PC-3 (cell line): ENCODE measurements around the gene ABCC11. TPM values are rescaled to one million over a fixed set of nuclear protein-coding genes. Genes with fewer than 3 reads are reported as not detected.
A peak's percentile ranks its signal among the peaks of the same experiment; 100 is the strongest.

ENCODE experiments used
- ATAC-seq: fragments of 200-7000 bp; cut with Tn5 transposase; 2 replicates; pipeline ENCODE4 v1.9.1; 2020; ENCODE audit warnings: mild to moderate bottlenecking, moderate library complexity
- BruUV-seq: library from RNA; stranded (reverse); fragments of 400-500 nt; replicated peaks from 2 replicates; lab custom pipeline; 2021; lab: Mats Ljungman, UMichigan
- CTCF ChIA-PET: fragments of 300-600 bp; sonication (Branson Sonifier 250); formaldehyde crosslinking; loops from one replicate; lab custom pipeline; 2022; ENCODE audit warnings: antibody characterized with exemption; lab: Charles Lee
- POLR2A ChIA-PET: fragments of 300-600 bp; sonication (Branson Sonifier 250); formaldehyde crosslinking; loops from one replicate; lab custom pipeline; 2022; ENCODE audit warnings: antibody characterized with exemption; ENCODE audit not compliant: unreplicated experiment; lab: Charles Lee
- DNase-seq: peaks from one replicate; pipeline ENCODE4 v3.0.0-alpha.2; 2015
- H2AFZ ChIP-seq: fragments of 300-600 bp; sonication (generic); 2 replicates; pipeline ENCODE4 v1.6.0; 2016; ENCODE audit warnings: antibody characterized with exemption, low read length
- H3F3A ChIP-seq: fragments of 300-600 bp; sonication (generic); one replicate; pipeline ENCODE4 v1.6.0; 2017; ENCODE audit warnings: antibody characterized with exemption, low read length, control low read depth, mild to moderate bottlenecking; ENCODE audit not compliant: unreplicated experiment
- H3K27ac ChIP-seq: fragments of 300-600 bp; sonication (generic); 2 replicates; pipeline ENCODE4 v1.5.1; 2016; ENCODE audit warnings: mild to moderate bottlenecking, low read length
- H3K27me3 ChIP-seq: fragments of 300-600 bp; sonication (generic); 2 replicates; pipeline ENCODE4 v1.6.1; 2016; ENCODE audit warnings: low read length, mixed read lengths
- H3K36me3 ChIP-seq: fragments of 300-600 bp; sonication (generic); 2 replicates; pipeline ENCODE4 v1.6.1; 2016; ENCODE audit warnings: low read depth, mixed run types, low read length, mixed read lengths
- H3K4me1 ChIP-seq: fragments of 300-600 bp; sonication (generic); 2 replicates; pipeline ENCODE4 v1.5.1; 2016; ENCODE audit warnings: low read length; ENCODE audit not compliant: insufficient read depth
- H3K4me2 ChIP-seq: fragments of 300-600 bp; sonication (generic); 2 replicates; pipeline ENCODE4 v1.6.0; 2016; ENCODE audit warnings: low read length
- H3K4me3 ChIP-seq: fragments of 300-600 bp; sonication (generic); 2 replicates; pipeline ENCODE4 v1.5.1; 2016; ENCODE audit warnings: mild to moderate bottlenecking, low read length, mixed read lengths
- H3K79me2 ChIP-seq: fragments of 300-600 bp; sonication (generic); 2 replicates; pipeline ENCODE4 v1.6.1; 2017; ENCODE audit warnings: low read length, mixed read lengths
- H3K9ac ChIP-seq: fragments of 300-600 bp; sonication (generic); 2 replicates; pipeline ENCODE4 v1.6.0; 2016; ENCODE audit warnings: mild to moderate bottlenecking, low read length
- H3K9me2 ChIP-seq: fragments of 300-600 bp; sonication (generic); replicated peaks from 2 replicates; pipeline ENCODE4 v1.6.1; 2016; ENCODE audit warnings: mixed run types, low read length, mixed read lengths
- H3K9me3 ChIP-seq: fragments of 300-600 bp; sonication (generic); 2 replicates; pipeline ENCODE4 v1.6.1; 2016; ENCODE audit warnings: low read length, mixed read lengths
- H4K20me1 ChIP-seq: fragments of 300-600 bp; sonication (generic); 2 replicates; pipeline ENCODE4 v1.6.1; 2016; ENCODE audit warnings: low read length, mixed read lengths
- EZH2 ChIP-seq: fragments of 300-600 bp; sonication (generic); IDR thresholded peaks from one replicate; pipeline ENCODE4 v1.6.1; 2017; ENCODE audit warnings: antibody characterized with exemption, mild to moderate bottlenecking, low read length; ENCODE audit not compliant: unreplicated experiment
- EZH2phosphoT487 ChIP-seq: fragments of 300-600 bp; sonication (generic); IDR thresholded peaks from 2 replicates; pipeline ENCODE4 v1.6.1; 2018; ENCODE audit warnings: mild to moderate bottlenecking, antibody characterized with exemption, low read length, borderline replicate concordance
- intact Hi-C: fragments of 100-400 bp; cut with micrococcal nuclease; formaldehyde crosslinking; loops from 2 replicates; pipeline ENCODE4 v1.9.0; 2023
- total RNA-seq: library from RNA; depleted of rRNA; stranded (reverse); fragments of >200 nt; gene quantifications from 2 replicates; pipeline ENCODE4 v1.2.3, GENCODE V29; 2014
- TF ChIP-seq, protein P1 (sequence below): fragments of 300-600 bp; sonication (generic); conservative IDR thresholded peaks from 2 replicates; pipeline ENCODE4 v1.5.1; 2017; ENCODE audit warnings: antibody characterized with exemption, low read depth, mild to moderate bottlenecking, low read length

Gene ABCC11
- total RNA-seq, 1 experiment from 2014 or later: 0.26 TPM

DNA sequence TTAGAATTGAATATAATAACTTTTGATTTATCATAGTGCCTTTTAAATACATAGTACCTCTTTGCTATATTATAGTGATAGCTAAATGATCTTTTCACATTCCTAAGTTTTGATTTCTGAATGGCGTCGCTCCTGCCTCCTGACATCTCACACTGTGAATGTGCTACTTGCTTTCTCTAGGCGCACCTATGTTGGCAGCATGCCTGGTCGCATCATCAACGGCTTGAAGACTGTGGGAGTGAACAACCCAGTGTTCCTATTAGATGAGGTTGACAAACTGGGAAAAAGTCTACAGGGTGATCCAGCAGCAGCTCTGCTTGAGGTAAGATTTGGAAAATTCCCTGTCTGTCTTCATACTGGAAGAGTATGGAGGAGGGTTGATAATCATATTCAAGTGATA lies 29.8 kb upstream of the ABCC11 start:
- H3K4me1 ChIP-seq: no peaks in the 10 kb centered on the region
- H3K36me3 ChIP-seq: peaks cover 16% of the 10 kb centered on the region
- H3K4me2 ChIP-seq: no peak overlapping the region
- ATAC-seq (no peak), DNase-seq (no peak)
- H3K27me3 ChIP-seq: no peaks in the 10 kb centered on the region
- CTCF ChIA-PET: no interaction called here
- H3F3A ChIP-seq: no peaks in the 10 kb centered on the region
- no peak overlapping the region for H3K4me3 ChIP-seq
- no peaks in the 10 kb centered on the region for H3K9me3 ChIP-seq
- intact Hi-C loops: no loop called here
- H3K79me2 ChIP-seq: no peaks in the 10 kb centered on the region
- BruUV-seq: no TSS peak
- no peak overlapping the region for H3K27ac ChIP-seq
- H3K9ac ChIP-seq: no peak overlapping the region
- H4K20me1 ChIP-seq: no peaks in the 10 kb centered on the region
- no peaks in the 10 kb centered on the region for H3K9me2 ChIP-seq
- H2AFZ ChIP-seq: no peak overlapping the region
- POLR2A ChIA-PET: no interaction called here
- TF ChIP-seq EZH2phosphoT487: no peak
- TF ChIP-seq EZH2: no peak
- TF ChIP-seq, protein P1, sequence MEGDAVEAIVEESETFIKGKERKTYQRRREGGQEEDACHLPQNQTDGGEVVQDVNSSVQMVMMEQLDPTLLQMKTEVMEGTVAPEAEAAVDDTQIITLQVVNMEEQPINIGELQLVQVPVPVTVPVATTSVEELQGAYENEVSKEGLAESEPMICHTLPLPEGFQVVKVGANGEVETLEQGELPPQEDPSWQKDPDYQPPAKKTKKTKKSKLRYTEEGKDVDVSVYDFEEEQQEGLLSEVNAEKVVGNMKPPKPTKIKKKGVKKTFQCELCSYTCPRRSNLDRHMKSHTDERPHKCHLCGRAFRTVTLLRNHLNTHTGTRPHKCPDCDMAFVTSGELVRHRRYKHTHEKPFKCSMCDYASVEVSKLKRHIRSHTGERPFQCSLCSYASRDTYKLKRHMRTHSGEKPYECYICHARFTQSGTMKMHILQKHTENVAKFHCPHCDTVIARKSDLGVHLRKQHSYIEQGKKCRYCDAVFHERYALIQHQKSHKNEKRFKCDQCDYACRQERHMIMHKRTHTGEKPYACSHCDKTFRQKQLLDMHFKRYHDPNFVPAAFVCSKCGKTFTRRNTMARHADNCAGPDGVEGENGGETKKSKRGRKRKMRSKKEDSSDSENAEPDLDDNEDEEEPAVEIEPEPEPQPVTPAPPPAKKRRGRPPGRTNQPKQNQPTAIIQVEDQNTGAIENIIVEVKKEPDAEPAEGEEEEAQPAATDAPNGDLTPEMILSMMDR: no peak

DNA sequence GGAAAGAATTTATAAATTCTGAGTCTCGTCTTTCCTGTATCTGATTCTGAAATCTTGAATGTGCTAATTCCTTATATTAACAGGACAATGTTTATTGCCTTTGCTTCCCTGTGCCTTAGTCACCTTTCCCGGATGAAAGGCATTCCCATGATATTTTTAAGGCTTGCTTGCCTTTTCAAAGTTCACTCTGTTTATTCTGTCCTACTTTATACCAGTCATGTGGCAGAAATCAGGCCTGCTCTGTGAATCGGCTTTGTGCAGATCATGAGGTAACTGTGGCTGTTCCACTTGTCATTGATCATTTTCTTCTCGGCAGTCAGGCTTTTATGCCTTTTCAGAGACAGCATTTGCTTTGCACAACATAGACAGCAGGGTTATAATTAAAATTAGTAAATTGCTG lies 28.8 kb upstream of the ABCC11 start:
- no peaks in the 10 kb centered on the region for H3K79me2 ChIP-seq
- H4K20me1 ChIP-seq: no peaks in the 10 kb centered on the region
- no peak overlapping the region for H2AFZ ChIP-seq
- POLR2A ChIA-PET: no interaction called here
- no peaks in the 10 kb centered on the region for H3K9me2 ChIP-seq
- DNase-seq (no peak), ATAC-seq (peak; percentile 40; the same call in 1 of the 2 replicates)
- H3F3A ChIP-seq: no peaks in the 10 kb centered on the region
- intact Hi-C loops: no loop called here
- no peak overlapping the region for H3K4me3 ChIP-seq
- H3K9me3 ChIP-seq: no peaks in the 10 kb centered on the region
- no peak overlapping the region for H3K4me2 ChIP-seq
- H3K36me3 ChIP-seq: peaks cover 16% of the 10 kb centered on the region
- H3K9ac ChIP-seq: no peak overlapping the region
- H3K4me1 ChIP-seq: no peaks in the 10 kb centered on the region
- H3K27ac ChIP-seq: no peak overlapping the region
- TF ChIP-seq EZH2: no peak
- TF ChIP-seq EZH2phosphoT487: no peak
- TF ChIP-seq, protein P1: no peak
- H3K27me3 ChIP-seq: no peaks in the 10 kb centered on the region
- no TSS peak for BruUV-seq
- CTCF ChIA-PET: no interaction called here

DNA sequence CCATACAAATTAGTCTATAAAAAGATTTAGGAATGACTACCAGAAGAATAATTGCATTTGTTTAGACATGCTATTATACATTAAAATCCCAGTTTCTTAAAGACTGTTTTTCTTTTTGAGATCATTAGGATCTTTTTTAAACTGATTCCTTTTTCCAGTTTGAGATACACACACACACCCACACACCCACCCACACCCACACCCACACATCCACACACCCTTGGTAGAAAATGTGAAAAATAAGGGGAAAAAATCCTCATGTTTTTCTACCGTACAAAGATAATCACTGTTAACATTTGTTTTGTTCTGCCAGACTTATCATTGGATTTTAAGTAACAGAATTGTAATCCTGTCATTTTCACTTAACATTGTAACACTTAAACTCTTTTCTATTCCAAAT lies 27.1 kb upstream of the ABCC11 start:
- Histone ChIP-seq H3F3A (no peaks in the 10 kb centered on the region), H3K9me3 (no peaks in the 10 kb centered on the region), H2AFZ (no peak overlapping the region), H3K9ac (no peak overlapping the region), H3K27me3 (no peaks in the 10 kb centered on the region), H3K4me1 (no peaks in the 10 kb centered on the region), H3K79me2 (no peaks in the 10 kb centered on the region), H3K27ac (no peak overlapping the region), H4K20me1 (no peaks in the 10 kb centered on the region), H3K4me3 (no peak overlapping the region), H3K9me2 (no peaks in the 10 kb centered on the region), H3K4me2 (no peak overlapping the region), H3K36me3 (peaks cover 16% of the 10 kb centered on the region)
- DNase-seq (no peak), ATAC-seq (no peak)
- CTCF ChIA-PET: no interaction called here
- POLR2A ChIA-PET: no interaction called here
- intact Hi-C loops: no loop called here
- no TSS peak for BruUV-seq
- TF ChIP-seq EZH2phosphoT487: no peak
